ENCODE measurements around the gene COPZ2.

DNA sequence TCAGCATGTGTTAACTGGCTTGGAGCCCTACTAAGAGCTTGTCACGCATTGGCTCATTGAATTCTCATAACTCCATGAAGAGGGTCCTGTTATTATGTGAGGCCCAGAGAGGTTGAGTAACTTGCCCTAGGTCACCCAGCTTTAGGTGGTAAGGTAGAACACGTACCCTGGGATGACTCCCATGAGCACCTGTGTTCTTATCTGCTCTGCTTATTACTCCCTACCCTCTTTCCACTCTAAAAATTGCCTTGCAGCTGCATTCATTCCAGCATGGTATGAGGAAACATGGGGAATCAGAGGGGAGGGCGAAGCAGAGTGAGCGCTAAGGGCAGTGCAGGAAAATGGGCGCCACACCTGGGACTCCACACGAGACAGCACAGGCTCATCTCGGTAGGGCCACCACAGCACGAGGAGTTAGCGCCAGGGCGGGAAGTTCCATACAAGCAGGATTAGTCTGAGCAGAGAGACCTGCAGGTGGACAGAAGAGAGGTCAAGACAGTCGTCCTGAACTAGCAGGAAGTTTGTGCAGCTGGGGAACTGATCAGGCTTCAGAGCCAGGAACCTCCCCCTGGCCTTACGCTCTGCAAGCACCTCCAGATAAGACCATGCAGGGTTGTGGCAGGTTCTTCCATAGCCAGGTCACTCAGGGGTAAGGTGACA lies 10.1 kb downstream of the COPZ2 start:
- TF ChIP-seq CTCF (conservative IDR thresholded peaks at IDR 0.05; ENCODE audit: low read length) (no peak), EZH2phosphoT487 (IDR thresholded peaks at IDR 0.05; ENCODE audit: borderline replicate concordance) (no peak)

All from Loucy (cell line).